Activated CD4-positive, alpha-beta memory T cell treated with anti-CD3 and anti-CD28 coated beads, Interleukin-2, amount 10 ng/mL, durations not matched to agents 7 days and 5 days (primary cell): ENCODE measurements around the gene GLP2R. TPM values are rescaled to one million over a fixed set of nuclear protein-coding genes. Genes with fewer than 3 reads are reported as not detected.

Experiments used
- CTCF ChIA-PET: fragments of 350-600 bp; sonication (Branson Sonifier 250); formaldehyde crosslinking; loops from one replicate; lab custom pipeline; 2021; ENCODE audit warnings: antibody characterized with exemption, inconsistent platforms; lab: Charles Lee
- POLR2A ChIA-PET: fragments of 350-600 bp; sonication (Branson Sonifier 250); formaldehyde crosslinking; loops from one replicate; lab custom pipeline; 2021; ENCODE audit warnings: antibody characterized with exemption; lab: Charles Lee
- DNase-seq: peaks from one replicate; pipeline ENCODE4 v3.0.0-alpha.2; 2020
- H3K27ac Mint-ChIP-seq: one replicate; pipeline ENCODE4 v1.8.0; 2021; ENCODE audit warnings: mild to moderate bottlenecking, mixed read lengths
- H3K27me3 Mint-ChIP-seq: one replicate; pipeline ENCODE4 v1.8.0; 2021; ENCODE audit warnings: mixed read lengths
- H3K36me3 Mint-ChIP-seq: one replicate; pipeline ENCODE4 v1.8.0; 2021; ENCODE audit warnings: low read depth, mixed read lengths
- H3K4me1 Mint-ChIP-seq: one replicate; pipeline ENCODE4 v1.8.0; 2021; ENCODE audit warnings: mixed read lengths
- H3K4me3 Mint-ChIP-seq: one replicate; pipeline ENCODE4 v1.8.0; 2021; ENCODE audit warnings: mild to moderate bottlenecking, mixed read lengths
- H3K9me3 Mint-ChIP-seq: one replicate; pipeline ENCODE4 v1.8.0; 2021; ENCODE audit warnings: mixed read lengths
- total RNA-seq, 2 experiments: library from RNA; stranded (reverse); gene quantifications; one replicate each; pipeline ENCODE4 v1.2.3, GENCODE V29; 2021

The GLP2R gene
- total RNA-seq, 2 experiments from 2014 or later: not detected

DNA sequence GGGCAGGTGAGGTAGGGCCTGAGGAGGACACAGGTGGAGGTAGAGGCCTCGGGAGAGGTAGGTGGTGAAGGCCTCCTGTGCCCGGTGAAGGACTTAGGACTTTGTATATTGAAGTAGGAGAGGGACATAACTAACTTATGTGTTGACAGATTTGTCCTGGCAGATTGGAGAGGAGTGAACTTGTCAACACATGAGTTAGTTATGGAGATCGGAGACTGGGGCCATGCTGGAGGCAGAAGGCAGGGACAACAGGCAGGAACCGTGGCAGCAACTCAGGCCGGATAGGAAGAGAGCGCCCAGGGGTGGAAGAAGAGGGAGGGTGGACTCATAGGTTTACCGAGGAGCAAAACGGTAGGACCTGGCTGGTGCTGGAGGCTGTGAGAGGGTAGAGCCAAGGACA, 18.4 kb downstream of the GLP2R start:
- no peaks in the 10 kb centered on the region for H3K27me3 Mint-ChIP-seq
- no peak overlapping the region for H3K27ac Mint-ChIP-seq
- CTCF ChIA-PET: no interaction called here
- DNase-seq: no peak
- no peaks in the 10 kb centered on the region for H3K4me1 Mint-ChIP-seq
- no peaks in the 10 kb centered on the region for H3K9me3 Mint-ChIP-seq
- H3K36me3 Mint-ChIP-seq: no peaks in the 10 kb centered on the region
- H3K4me3 Mint-ChIP-seq: no peak overlapping the region
- POLR2A ChIA-PET: no interaction called here

DNA sequence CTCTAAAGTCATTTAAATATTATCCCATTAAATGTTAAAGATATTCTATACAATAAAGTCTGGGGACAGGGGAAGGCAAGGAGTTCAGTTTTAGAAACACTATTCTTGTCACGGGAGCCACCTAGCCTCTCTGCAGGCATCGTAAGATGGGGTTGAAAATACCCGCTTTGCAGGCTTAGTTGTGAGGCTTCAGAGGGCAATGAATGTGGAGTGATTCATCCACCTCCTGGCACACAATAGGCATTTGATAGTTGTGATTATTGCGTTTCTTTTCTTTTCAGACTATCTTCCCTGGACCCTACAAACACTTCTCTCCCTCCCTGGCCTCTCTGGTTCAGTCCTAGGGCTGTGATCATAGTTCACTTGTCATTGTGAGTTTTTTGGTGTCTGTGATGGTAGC, 19.6 kb downstream of the GLP2R start:
- Mint-ChIP-seq H3K27ac (no peak overlapping the region), H3K27me3 (no peaks in the 10 kb centered on the region), H3K4me1 (no peaks in the 10 kb centered on the region), H3K36me3 (no peaks in the 10 kb centered on the region), H3K9me3 (no peaks in the 10 kb centered on the region), H3K4me3 (no peak overlapping the region)
- no peak for DNase-seq
- CTCF ChIA-PET: no interaction called here
- POLR2A ChIA-PET: no interaction called here

DNA sequence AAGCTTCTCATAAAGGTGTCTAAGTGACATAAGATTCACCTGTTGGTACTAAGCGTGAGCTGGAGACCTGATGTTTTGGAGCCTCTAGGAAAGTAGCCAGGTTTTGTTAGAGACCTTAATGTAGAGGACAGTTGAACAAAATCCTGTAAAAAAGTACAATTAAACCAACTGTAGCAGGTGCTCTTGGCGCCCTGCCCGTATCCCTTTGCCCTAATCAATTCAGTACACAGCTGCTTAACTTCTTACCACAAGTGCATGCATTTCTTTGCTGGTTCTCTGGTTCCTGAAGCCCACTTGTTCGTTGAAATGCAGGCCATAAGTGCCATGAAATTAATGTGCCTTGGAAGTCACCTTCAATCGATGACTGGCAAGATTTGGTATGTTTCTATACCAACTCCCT, 24.4 kb downstream of the GLP2R start:
- no peak for DNase-seq
- POLR2A ChIA-PET: no interaction called here
- H3K4me1 Mint-ChIP-seq: no peaks in the 10 kb centered on the region
- H3K27ac Mint-ChIP-seq: no peak overlapping the region
- CTCF ChIA-PET: no interaction called here
- H3K9me3 Mint-ChIP-seq: no peaks in the 10 kb centered on the region
- no peaks in the 10 kb centered on the region for H3K36me3 Mint-ChIP-seq
- no peaks in the 10 kb centered on the region for H3K27me3 Mint-ChIP-seq
- H3K4me3 Mint-ChIP-seq: no peak overlapping the region

DNA sequence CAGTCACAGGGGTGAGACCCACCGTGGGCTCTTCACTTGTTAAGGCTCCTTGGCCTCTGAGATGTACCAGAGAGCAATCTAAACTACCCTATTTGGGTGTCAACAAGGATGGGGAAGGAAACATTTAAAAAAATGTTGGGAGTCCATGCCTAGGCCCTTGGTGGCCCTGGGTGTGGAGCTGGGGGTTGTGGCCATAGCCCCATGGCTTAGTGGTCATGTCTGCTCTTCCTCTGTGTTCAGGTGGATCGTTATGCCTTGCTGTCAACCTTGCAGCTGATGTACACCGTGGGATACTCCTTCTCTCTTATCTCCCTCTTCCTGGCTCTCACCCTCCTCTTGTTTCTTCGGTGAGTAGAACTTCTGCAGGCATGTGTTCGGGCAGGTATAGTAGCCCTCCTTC, 28.5 kb downstream of the GLP2R start:
- H3K9me3 Mint-ChIP-seq: no peaks in the 10 kb centered on the region
- CTCF ChIA-PET: no interaction called here
- POLR2A ChIA-PET: no interaction called here

DNA sequence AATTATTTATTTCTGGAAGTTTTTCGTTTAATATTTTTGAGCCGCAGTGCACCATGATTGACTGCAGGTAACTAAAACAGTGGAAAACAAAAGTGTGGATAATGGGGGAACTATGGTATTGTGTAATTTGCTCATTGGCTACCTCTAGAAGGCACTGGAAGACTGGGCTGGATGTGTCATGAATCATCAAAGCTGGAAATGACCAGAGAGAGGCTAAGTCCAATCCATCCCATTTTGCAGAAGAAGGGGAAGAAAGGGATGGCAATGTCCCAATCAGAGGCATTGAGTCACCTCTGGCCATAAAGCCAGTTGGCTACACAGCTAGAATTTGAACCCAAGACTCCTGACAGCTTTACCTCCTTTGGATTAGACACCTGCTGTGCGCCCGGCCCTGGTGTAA, 29.3 kb downstream of the GLP2R start:
- POLR2A ChIA-PET: no interaction called here
- no peaks in the 10 kb centered on the region for H3K9me3 Mint-ChIP-seq
- no peaks in the 10 kb centered on the region for H3K27me3 Mint-ChIP-seq
- no peak for DNase-seq
- H3K36me3 Mint-ChIP-seq: no peaks in the 10 kb centered on the region
- CTCF ChIA-PET: no interaction called here
- no peaks in the 10 kb centered on the region for H3K4me1 Mint-ChIP-seq
- H3K27ac Mint-ChIP-seq: no peak overlapping the region
- no peak overlapping the region for H3K4me3 Mint-ChIP-seq

More for the DNA sequence above, 28.5 kb downstream of the GLP2R start:
- Mint-ChIP-seq H3K36me3 (no peaks in the 10 kb centered on the region), H3K4me3 (no peak overlapping the region), H3K4me1 (no peaks in the 10 kb centered on the region), H3K27me3 (no peaks in the 10 kb centered on the region), H3K27ac (no peak overlapping the region)
- DNase-seq: no peak

DNA sequence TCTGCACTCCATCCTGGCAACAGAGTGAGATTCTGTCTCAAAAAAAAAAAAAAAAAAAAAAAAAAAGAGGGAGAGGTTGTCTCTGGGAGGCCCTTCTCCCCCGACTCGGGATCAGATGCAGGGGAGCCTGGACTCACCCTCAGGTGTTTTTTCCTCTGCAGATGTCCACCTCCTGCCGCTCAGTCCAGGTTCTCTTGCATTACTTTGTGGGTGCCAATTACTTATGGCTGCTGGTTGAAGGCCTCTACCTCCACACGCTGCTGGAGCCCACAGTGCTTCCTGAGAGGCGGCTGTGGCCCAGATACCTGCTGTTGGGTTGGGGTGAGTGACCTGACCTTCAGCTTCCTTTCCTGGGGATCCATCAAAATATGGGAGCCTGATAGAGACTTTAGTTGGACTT, 34.1 kb downstream of the GLP2R start:
- Mint-ChIP-seq H3K4me3 (no peak overlapping the region), H3K4me1 (no peaks in the 10 kb centered on the region), H3K36me3 (no peaks in the 10 kb centered on the region), H3K27ac (no peak overlapping the region), H3K9me3 (no peaks in the 10 kb centered on the region), H3K27me3 (no peaks in the 10 kb centered on the region)
- POLR2A ChIA-PET: no interaction called here
- CTCF ChIA-PET: no interaction called here
- DNase-seq: no peak

DNA sequence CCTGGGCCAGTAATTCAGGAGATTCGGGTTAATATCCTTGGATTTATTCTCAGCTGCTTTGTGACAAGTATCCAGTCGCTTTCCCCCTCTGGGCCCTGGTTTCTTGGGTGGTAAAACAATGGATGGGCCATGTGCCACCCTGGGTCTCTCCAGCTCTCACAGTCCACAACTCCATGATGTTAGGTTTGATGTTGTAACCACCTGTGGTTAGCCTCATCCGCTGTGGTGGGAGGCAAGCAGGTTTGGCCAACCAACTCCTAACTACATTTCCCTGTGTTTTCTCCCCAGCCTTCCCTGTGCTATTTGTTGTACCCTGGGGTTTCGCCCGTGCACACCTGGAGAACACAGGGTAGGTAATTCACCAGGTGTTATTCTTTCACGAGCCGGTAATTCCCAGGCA, 35.1 kb downstream of the GLP2R start:
- Mint-ChIP-seq H3K4me3 (no peak overlapping the region), H3K27ac (no peak overlapping the region), H3K36me3 (no peaks in the 10 kb centered on the region), H3K27me3 (no peaks in the 10 kb centered on the region), H3K9me3 (no peaks in the 10 kb centered on the region), H3K4me1 (no peaks in the 10 kb centered on the region)
- POLR2A ChIA-PET: no interaction called here
- DNase-seq: no peak
- CTCF ChIA-PET: no interaction called here

DNA sequence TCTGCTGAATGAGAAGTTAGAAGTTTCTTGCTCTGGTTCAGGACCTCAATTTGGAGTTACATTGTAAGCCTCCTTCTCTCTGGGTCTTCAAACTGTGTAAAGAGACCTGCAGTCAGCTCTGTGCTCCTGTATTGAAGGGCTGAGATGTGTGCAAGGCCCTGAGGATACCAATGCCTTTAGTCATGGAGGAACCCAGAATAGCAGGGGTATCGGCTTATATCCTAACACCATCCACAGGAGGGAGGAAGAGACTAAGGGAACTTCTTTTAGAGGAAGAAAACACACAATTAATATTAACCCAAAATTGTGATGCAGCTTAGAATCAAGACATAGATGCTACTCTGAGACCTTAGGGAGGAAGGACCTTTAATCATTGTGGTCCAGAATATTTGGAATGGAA, 36.5 kb downstream of the GLP2R start:
- no peak for DNase-seq
- no peaks in the 10 kb centered on the region for H3K27me3 Mint-ChIP-seq
- no peak overlapping the region for H3K4me3 Mint-ChIP-seq
- no peaks in the 10 kb centered on the region for H3K4me1 Mint-ChIP-seq
- ChIA-PET POLR2A (no interaction called here), CTCF (no interaction called here)
- no peaks in the 10 kb centered on the region for H3K9me3 Mint-ChIP-seq
- no peaks in the 10 kb centered on the region for H3K36me3 Mint-ChIP-seq
- no peak overlapping the region for H3K27ac Mint-ChIP-seq

DNA sequence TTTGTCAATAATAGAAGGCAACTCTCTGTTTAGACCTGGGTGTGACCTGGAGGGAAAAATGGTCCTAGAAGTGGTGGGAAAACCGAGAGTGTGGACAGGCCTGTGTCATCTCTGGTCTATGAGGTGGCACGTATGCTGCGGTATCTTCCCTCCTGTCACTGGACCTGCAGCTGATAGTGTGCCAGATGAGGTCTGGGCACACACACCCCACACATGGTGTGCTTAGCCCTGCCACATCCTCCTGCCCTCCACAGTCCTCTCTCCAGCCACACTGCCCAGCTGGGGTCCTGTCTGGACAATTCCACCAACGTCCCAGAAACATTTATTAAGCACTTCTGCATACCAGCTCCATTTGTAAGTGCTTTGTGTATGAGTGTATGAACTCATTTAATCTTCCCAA, 37.2 kb downstream of the GLP2R start:
- CTCF ChIA-PET: no interaction called here

DNA sequence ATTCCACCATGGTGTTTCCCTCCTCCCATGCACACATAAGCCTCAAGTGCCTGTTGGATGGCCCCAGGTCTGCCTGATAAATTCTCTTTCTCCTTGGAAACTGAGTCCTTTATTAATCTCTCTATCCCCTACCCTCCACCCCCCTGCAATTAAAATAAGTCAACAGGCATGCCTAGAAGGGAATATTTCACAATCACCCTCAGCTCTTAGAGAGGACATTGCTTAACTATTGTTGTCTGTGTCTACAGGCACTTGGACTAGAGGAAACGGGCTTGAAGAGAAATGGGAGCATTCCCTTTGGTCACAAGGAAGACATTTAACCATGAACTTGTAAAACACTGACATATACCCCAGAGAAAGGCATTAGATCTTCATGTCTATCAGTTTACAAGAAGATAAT, 39.9 kb downstream of the GLP2R start:
- Mint-ChIP-seq H3K4me3 (no peak overlapping the region), H3K27me3 (no peaks in the 10 kb centered on the region), H3K36me3 (no peaks in the 10 kb centered on the region), H3K27ac (no peak overlapping the region), H3K4me1 (no peaks in the 10 kb centered on the region), H3K9me3 (no peaks in the 10 kb centered on the region)
- no peak for DNase-seq
- ChIA-PET CTCF (no interaction called here), POLR2A (no interaction called here)

More for the DNA sequence above, 37.2 kb downstream of the GLP2R start:
- Mint-ChIP-seq H3K27me3 (no peaks in the 10 kb centered on the region), H3K36me3 (no peaks in the 10 kb centered on the region), H3K4me3 (no peak overlapping the region), H3K9me3 (no peaks in the 10 kb centered on the region), H3K27ac (no peak overlapping the region), H3K4me1 (no peaks in the 10 kb centered on the region)
- POLR2A ChIA-PET: no interaction called here
- no peak for DNase-seq

DNA sequence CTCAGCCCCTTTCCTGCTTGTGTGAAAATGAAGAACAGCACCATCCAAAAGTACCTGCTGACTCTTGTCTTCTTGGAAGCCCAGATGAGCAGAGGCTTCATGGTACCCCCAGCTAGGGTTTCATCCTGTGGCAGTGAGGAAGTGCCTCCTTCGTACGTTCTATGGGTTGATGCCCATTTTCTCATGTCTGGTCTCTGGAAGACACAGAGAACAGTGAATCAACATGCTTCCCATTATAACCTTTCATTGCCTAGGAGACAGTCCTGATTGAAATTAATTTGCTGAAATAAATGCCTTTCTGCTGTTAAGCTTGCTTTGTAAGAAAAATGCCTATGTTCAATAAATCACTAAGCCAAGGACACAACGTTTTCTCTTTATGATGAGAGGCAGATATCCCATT, 42.8 kb downstream of the GLP2R start:
- Mint-ChIP-seq H3K9me3 (no peaks in the 10 kb centered on the region), H3K4me3 (no peak overlapping the region), H3K4me1 (no peaks in the 10 kb centered on the region), H3K27ac (no peak overlapping the region), H3K27me3 (no peaks in the 10 kb centered on the region), H3K36me3 (no peaks in the 10 kb centered on the region)
- no peak for DNase-seq
- CTCF ChIA-PET: interaction anchor here (0.6 kb wide), 1 partner anchor 374 kb away, joined by 3 read pairs; no protein-coding TSS in a partner anchor
- POLR2A ChIA-PET: no interaction called here

DNA sequence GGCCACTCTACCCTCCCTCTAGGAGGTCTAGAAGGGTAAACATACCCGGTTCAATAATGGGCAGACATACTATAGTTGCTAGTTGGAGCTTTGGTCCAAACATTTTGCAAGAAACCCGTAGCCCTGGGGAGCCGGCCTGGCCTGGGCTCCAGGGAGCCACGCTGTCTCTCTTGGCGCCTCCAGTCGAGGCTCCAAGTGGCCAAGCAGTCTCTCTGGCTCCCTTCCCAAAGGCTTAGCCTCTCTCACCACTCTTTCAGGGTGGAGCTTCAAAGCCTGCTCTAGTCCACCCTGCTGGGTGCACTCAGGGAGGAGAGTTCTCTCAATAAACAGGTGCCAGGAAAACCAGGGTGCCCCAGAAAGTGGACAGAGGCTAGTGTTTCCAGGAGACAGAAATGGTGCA, 47.1 kb downstream of the GLP2R start:
- Mint-ChIP-seq H3K27me3 (no peaks in the 10 kb centered on the region), H3K27ac (no peak overlapping the region), H3K4me1 (no peaks in the 10 kb centered on the region), H3K36me3 (no peaks in the 10 kb centered on the region), H3K9me3 (no peaks in the 10 kb centered on the region), H3K4me3 (no peak overlapping the region)
- ChIA-PET CTCF (no interaction called here), POLR2A (no interaction called here)
- no peak for DNase-seq

DNA sequence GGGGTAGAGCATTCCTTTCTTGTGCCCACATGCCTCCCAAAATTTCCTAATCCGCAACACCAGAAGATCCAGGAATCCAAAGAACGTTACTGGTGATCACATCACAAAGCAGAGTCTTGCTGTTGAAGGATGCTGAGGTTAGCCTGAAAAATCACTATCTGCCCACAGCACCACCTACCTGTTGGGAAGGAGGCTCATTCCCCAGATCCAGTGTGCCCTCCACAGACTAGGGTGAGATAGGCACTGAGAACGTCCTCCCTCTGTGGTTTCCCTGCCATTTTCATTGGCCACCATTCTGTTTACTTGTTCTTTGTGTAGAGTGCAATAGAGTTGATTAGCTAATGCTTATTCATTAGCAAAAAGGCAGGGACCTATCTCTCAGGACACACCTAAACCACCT, 49.0 kb downstream of the GLP2R start:
- H3K36me3 Mint-ChIP-seq: no peaks in the 10 kb centered on the region
- no peaks in the 10 kb centered on the region for H3K4me1 Mint-ChIP-seq
- no peak overlapping the region for H3K27ac Mint-ChIP-seq
- H3K27me3 Mint-ChIP-seq: no peaks in the 10 kb centered on the region
- CTCF ChIA-PET: no interaction called here
- POLR2A ChIA-PET: no interaction called here
- no peak overlapping the region for H3K4me3 Mint-ChIP-seq
- no peaks in the 10 kb centered on the region for H3K9me3 Mint-ChIP-seq
- no peak for DNase-seq

DNA sequence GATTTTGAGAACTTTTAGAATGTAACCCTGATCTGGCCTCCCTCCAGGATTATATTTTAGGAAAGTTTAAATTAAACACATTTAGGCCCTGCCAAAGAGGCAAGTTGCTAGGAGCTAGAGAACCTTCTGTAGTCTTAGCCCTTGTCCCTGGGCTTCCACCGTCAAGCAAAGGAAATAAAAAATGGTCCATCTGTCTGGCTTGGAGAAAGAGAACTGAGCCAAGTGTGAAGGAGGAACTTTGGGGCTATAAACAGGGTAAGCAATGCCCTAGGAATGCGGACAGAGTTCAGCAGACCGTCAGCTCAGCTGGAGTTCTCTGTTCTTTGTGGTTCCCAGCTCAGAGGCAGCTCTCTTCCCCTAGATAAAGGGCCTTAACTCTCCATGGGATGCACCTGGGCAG, 49.7 kb downstream of the GLP2R start:
- POLR2A ChIA-PET: no interaction called here
- H3K4me3 Mint-ChIP-seq: no peak overlapping the region
- H3K36me3 Mint-ChIP-seq: no peaks in the 10 kb centered on the region
- no peaks in the 10 kb centered on the region for H3K9me3 Mint-ChIP-seq
- no peak for DNase-seq
- no peaks in the 10 kb centered on the region for H3K4me1 Mint-ChIP-seq
- H3K27me3 Mint-ChIP-seq: no peaks in the 10 kb centered on the region
- CTCF ChIA-PET: no interaction called here
- H3K27ac Mint-ChIP-seq: no peak overlapping the region

DNA sequence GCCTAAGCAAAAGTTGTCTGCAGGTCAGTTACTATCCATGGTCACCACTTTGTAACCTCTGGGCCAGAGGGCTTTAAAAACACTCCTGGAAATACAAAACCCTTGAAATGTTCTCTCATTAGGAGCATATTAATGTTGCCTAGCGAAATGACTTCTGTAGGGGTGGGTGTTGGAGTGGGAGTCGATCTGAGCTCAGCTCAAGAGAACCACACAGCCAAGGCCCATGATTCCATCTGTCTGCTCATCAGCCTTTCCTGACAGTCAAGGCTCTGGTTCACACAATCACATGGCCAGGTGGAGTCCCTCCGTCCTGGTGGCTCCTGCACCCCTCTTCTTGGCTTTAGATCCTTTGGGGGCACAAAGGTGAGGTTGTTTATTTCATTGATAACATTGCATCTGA, 52.6 kb downstream of the GLP2R start:
- H3K9me3 Mint-ChIP-seq: peaks cover 3% of the 10 kb centered on the region
- H3K27me3 Mint-ChIP-seq: no peaks in the 10 kb centered on the region
- CTCF ChIA-PET: no interaction called here
- no peaks in the 10 kb centered on the region for H3K36me3 Mint-ChIP-seq
- no peak overlapping the region for H3K27ac Mint-ChIP-seq
- no peak for DNase-seq
- H3K4me1 Mint-ChIP-seq: no peaks in the 10 kb centered on the region
- no peak overlapping the region for H3K4me3 Mint-ChIP-seq
- POLR2A ChIA-PET: no interaction called here
